Measurements from ENCODE around the gene HSPA4. TPM values are rescaled to one million over a fixed set of nuclear protein-coding genes. Genes with fewer than 3 reads are reported as not detected.
"Not testable (repeated sequence)": the region's sequence is repeated elsewhere in the genome, so short reads cannot be mapped to it uniquely, and the experiment has no call there.

The HSPA4 gene
- total RNA-seq, 2 donors from 2014 or later = 55.3 to 59.0 TPM

DNA sequence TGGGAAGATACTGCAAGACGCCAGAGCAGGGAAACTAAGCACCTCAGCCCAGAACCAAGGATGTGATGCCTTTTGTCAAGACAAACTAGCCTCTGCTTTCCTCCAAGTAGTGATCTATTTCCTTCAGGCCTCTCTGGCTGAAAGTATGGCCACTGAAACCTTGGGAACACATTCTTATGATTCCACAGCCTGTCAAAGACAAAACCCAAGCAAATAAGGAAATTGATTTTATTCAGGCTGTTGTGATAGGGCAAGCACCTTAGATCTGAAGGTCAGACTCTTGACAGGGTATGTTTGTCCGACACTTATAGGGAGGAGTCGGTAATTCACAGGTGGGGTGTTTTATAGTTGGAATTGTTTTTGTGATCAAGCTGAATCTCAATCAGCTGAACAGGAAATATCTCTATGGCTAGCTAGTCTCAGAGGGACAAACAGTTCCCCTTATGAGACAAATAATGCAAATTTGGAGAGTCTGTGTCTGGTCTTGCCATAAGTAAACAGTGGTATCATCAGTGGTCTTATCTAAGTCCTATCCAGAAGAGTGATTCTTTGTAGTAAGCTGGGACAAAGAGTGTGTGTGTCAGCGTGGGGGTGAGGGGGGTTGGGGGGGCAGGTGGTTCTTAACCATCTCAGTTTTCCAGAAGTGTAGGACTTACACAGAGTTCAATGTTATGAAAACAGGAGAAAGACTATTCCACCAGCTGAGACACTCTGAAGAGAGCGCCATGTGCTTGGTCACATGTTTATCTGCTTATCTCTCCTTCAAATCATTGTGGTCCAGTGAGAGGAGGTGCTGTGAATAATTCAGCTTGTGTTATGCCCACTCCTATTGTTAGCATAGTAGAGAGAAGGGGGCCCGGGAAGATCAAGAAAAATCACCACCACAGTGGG, 18.7 kb upstream of the HSPA4 start:
- H3K4me1 ChIP-seq (ENCODE audit: control insufficient read depth in 1 of 2, low read depth in 2 of 2) = peaks cover 6 to 21% of the 10 kb centered on the region in 2 donors
- no peak for ATAC-seq (ENCODE audit: insufficient number of reproducible peaks, low FRiP score, low read depth)
- H3K27ac ChIP-seq = no peak overlapping the region
- no peak for DNase-seq (ENCODE audit: low spot score)
- TF ChIP-seq, protein P1, sequence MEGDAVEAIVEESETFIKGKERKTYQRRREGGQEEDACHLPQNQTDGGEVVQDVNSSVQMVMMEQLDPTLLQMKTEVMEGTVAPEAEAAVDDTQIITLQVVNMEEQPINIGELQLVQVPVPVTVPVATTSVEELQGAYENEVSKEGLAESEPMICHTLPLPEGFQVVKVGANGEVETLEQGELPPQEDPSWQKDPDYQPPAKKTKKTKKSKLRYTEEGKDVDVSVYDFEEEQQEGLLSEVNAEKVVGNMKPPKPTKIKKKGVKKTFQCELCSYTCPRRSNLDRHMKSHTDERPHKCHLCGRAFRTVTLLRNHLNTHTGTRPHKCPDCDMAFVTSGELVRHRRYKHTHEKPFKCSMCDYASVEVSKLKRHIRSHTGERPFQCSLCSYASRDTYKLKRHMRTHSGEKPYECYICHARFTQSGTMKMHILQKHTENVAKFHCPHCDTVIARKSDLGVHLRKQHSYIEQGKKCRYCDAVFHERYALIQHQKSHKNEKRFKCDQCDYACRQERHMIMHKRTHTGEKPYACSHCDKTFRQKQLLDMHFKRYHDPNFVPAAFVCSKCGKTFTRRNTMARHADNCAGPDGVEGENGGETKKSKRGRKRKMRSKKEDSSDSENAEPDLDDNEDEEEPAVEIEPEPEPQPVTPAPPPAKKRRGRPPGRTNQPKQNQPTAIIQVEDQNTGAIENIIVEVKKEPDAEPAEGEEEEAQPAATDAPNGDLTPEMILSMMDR (IDR thresholded peaks at IDR 0.05) = no peak
- H3K9me3 ChIP-seq = no peaks in the 10 kb centered on the region
- no peaks in the 10 kb centered on the region for H3K27me3 ChIP-seq (replicated peaks; ENCODE audit: insufficient read depth)
- H3K36me3 ChIP-seq = no peaks in the 10 kb centered on the region
- H3K4me3 ChIP-seq = no peak overlapping the region

DNA sequence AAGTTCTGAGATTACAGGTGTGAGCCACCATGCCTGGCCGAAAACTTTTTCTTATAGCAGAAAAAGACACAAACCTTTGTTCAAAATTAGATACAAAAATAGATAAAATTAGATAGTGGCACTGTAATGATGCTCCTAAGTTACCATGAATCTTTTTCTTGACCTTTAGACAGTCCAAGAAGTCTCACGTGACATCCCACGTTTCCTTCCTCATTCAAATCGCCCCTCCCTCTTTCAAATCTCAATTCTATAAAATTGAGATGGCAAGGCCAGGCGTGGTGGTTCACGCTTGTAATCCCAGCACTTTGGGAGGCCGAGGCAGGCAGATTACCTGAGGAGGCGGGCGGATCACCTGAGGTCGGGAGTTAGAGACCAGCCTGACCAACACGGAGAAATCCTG, 17.7 kb upstream of the HSPA4 start:
- TF ChIP-seq, protein P1 (IDR thresholded peaks at IDR 0.05) = no peak
- DNase-seq (ENCODE audit: low spot score) = no peak
- ATAC-seq (ENCODE audit: insufficient number of reproducible peaks, low FRiP score, low read depth) = no peak
- H3K27me3 ChIP-seq (replicated peaks; ENCODE audit: insufficient read depth) = no peaks in the 10 kb centered on the region
- no peaks in the 10 kb centered on the region for H3K9me3 ChIP-seq
- no peak overlapping the region for H3K27ac ChIP-seq
- H3K4me1 ChIP-seq (ENCODE audit: control insufficient read depth in 1 of 2, low read depth in 2 of 2) = peaks cover 4 to 17% of the 10 kb centered on the region in 2 donors
- H3K4me3 ChIP-seq = no peak overlapping the region
- H3K36me3 ChIP-seq = no peaks in the 10 kb centered on the region

DNA sequence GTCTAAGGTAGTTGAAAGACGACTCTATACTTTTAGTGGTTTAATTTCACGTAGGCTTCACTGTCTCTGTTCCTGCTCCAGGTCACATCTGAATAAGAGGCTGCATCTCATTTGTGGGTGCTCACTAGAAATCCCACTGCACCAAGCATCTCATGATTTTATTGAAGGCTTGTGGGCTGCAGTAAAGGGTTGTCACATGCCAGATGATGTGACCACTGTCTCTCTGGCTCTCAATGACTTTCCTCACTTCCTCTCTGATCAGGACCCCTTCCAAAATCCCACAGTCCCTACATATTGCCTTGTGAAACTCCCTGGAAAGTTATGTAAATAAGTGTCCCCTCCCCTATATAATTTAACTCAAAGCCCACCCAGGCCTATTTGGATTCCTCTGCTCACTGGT, 16.6 kb upstream of the HSPA4 start:
- DNase-seq (ENCODE audit: low spot score) = no peak
- Histone ChIP-seq H3K27ac (no peak overlapping the region), H3K4me1 (ENCODE audit: control insufficient read depth in 1 of 2, low read depth in 2 of 2) (peaks cover 0 to 6% of the 10 kb centered on the region in 2 donors), H3K27me3 (replicated peaks; ENCODE audit: insufficient read depth) (no peaks in the 10 kb centered on the region), H3K4me3 (no peak overlapping the region), H3K9me3 (no peaks in the 10 kb centered on the region), H3K36me3 (no peaks in the 10 kb centered on the region)
- no peak for ATAC-seq (ENCODE audit: insufficient number of reproducible peaks, low FRiP score, low read depth)
- TF ChIP-seq, protein P1 (IDR thresholded peaks at IDR 0.05) = no peak

DNA sequence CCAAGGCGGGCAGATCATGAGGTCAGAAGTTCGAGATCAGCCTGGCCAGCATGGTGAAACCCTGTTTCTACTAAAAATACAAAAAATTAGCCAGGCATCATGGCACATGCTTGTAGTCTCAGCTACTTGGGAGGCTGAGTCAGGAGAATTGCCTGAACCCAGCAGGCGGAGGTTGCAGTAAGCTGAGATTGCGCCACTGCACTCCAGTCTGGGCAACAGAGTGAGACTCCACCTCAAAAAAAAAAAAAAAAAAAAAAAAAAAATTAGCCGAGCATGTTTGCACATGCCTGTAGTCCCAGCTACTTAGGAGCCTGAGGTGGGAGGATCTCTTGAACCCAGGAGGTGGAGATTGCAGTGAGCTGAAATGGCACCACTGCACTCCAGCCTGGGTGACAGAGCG, 15.1 kb upstream of the HSPA4 start:
- not testable (repeated sequence) for ATAC-seq (ENCODE audit: insufficient number of reproducible peaks, low FRiP score, low read depth); H3K36me3 ChIP-seq; H3K4me3 ChIP-seq; H3K27me3 ChIP-seq (replicated peaks; ENCODE audit: insufficient read depth); DNase-seq (ENCODE audit: low spot score); H3K9me3 ChIP-seq; H3K4me1 ChIP-seq (ENCODE audit: control insufficient read depth in 1 of 2, low read depth in 2 of 2); H3K27ac ChIP-seq

DNA sequence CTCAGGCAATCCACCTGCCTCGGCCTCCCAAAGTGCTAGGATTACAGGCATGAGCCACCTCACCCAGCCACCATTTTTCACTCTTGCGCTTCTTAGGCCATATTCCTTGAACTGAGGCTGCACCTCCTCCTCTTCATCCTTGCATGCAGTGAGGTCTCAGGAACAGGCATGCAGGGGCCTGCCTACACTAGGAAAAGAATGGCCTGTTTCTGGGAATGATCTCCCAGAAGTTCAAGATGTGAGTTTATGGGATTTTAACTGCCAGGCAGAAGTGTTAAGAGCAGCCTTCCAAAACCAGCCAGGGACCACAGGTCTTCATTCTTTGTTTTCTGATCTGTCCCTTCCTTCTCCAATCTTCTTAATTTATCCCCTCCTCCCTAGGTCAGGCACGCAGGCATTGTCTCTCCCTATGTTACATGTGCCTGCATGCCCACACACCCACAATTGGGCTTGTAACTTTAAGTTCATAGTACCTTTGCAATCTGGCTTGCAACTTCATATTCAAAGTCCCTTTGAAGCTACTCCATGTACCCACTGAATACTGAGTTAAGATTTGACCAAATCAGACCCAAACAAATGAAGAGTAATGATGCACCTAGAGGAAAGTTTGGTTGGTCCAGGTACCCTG, 10.5 kb upstream of the HSPA4 start:
- Histone ChIP-seq H3K9me3 (no peaks in the 10 kb centered on the region), H3K36me3 (no peaks in the 10 kb centered on the region), H3K27ac (no peak overlapping the region), H3K4me3 (no peak overlapping the region), H3K4me1 (ENCODE audit: control insufficient read depth in 1 of 2, low read depth in 2 of 2) (peaks cover 0 to 23% of the 10 kb centered on the region in 2 donors), H3K27me3 (replicated peaks; ENCODE audit: insufficient read depth) (no peaks in the 10 kb centered on the region)
- no peak for ATAC-seq (ENCODE audit: insufficient number of reproducible peaks, low FRiP score, low read depth)
- no peak for DNase-seq (ENCODE audit: low spot score)
- TF ChIP-seq, protein P1 (IDR thresholded peaks at IDR 0.05) = no peak
